Measurements from ENCODE around the gene CHDH. TPM values are rescaled to one million over a fixed set of nuclear protein-coding genes. Genes with fewer than 3 reads are reported as not detected.

The CHDH gene
- total and polyA plus RNA-seq, 2 donors (not counting 3 experiments of a cell fraction or from before 2014, with no cell fraction given) = 0.04 to 0.06 TPM

DNA sequence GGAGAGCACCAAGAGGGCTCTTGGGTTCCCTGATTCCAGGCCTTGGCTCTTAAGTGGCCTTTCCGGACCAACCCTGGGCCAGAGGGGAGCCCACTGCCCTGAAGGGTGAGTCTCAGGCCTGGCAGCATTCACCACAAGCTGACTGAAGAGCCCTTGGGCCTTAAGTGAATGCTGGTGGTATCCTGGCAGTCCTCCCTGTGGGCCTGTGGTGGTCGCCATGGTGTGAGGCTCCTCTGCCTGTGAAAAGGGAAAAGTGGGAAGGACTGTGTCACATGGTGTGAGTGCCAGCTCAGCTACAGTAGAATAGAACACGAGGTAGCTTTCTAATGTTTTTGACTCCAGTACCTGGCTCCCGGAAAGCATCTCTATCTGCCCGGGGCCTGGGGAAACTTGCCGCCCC, 15.3 kb downstream of the CHDH start:
- no peak for FAIRE-seq
- H3K9me3 ChIP-seq (replicated peaks; ENCODE audit: control insufficient read depth, insufficient read depth, low read length) = no peaks in the 10 kb centered on the region
- no peaks in the 10 kb centered on the region for H3K4me1 ChIP-seq (ENCODE audit: control insufficient read depth, extremely low read depth, insufficient read depth, low read length)
- no TSS peak for BruUV-seq (replicated peaks)
- H3K79me2 ChIP-seq (ENCODE audit: control insufficient read depth, insufficient read depth, low read length) = no peaks in the 10 kb centered on the region
- TF ChIP-seq GATA2 (IDR thresholded peaks at IDR 0.05; ENCODE audit: insufficient read depth, insufficient read length, low read depth, low read length) (no peak), POLR2A (IDR thresholded peaks at IDR 0.05; ENCODE audit: low read depth, low read length) (no peak)
- TF ChIP-seq, protein P1, sequence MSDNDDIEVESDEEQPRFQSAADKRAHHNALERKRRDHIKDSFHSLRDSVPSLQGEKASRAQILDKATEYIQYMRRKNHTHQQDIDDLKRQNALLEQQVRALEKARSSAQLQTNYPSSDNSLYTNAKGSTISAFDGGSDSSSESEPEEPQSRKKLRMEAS (IDR thresholded peaks at IDR 0.05; ENCODE audit: insufficient read depth, insufficient read length) = no peak
- TF ChIP-seq, protein P2, sequence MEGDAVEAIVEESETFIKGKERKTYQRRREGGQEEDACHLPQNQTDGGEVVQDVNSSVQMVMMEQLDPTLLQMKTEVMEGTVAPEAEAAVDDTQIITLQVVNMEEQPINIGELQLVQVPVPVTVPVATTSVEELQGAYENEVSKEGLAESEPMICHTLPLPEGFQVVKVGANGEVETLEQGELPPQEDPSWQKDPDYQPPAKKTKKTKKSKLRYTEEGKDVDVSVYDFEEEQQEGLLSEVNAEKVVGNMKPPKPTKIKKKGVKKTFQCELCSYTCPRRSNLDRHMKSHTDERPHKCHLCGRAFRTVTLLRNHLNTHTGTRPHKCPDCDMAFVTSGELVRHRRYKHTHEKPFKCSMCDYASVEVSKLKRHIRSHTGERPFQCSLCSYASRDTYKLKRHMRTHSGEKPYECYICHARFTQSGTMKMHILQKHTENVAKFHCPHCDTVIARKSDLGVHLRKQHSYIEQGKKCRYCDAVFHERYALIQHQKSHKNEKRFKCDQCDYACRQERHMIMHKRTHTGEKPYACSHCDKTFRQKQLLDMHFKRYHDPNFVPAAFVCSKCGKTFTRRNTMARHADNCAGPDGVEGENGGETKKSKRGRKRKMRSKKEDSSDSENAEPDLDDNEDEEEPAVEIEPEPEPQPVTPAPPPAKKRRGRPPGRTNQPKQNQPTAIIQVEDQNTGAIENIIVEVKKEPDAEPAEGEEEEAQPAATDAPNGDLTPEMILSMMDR (IDR thresholded peaks at IDR 0.05; ENCODE audit: extremely low read depth in 1 of 2, insufficient read depth in 1 of 2, low read depth in 1 of 2, low read length in 2 of 2) = no peak
- H4K20me1 ChIP-seq (replicated peaks; ENCODE audit: control insufficient read depth, extremely low read depth, insufficient read depth, low read length) = no peaks in the 10 kb centered on the region
- ChIA-PET POLR2A (no interaction called here), CTCF (no interaction called here)
- no peak overlapping the region for H3K4me3 ChIP-seq (replicated peaks in 1 of 3; ENCODE audit: insufficient read depth in 1 of 3, low read depth in 1 of 3, low read length in 3 of 3)
- DNase-seq (ENCODE audit: low read depth, low spot score) = no peak
- no peak overlapping the region for H3K9ac ChIP-seq (replicated peaks; ENCODE audit: extremely low read depth, insufficient read depth, low read length)
- dilution Hi-C loops (cut with MboI; ENCODE audit: extremely low pct_ligation_motif_present, low sequenced_read_pairs) = no loop called here
- H3K36me3 ChIP-seq (ENCODE audit: control insufficient read depth in 2 of 2, extremely low read depth in 1 of 2, insufficient read depth in 2 of 2, low read length in 2 of 2) = no peaks in the 10 kb centered on the region
- intact Hi-C loops (cut with micrococcal nuclease) = no loop called here
- no peak overlapping the region for H3K27ac ChIP-seq (ENCODE audit: insufficient read depth, low read depth, low read length)
- H3K9me1 ChIP-seq (replicated peaks; ENCODE audit: control insufficient read depth, extremely low read depth, insufficient read depth, low read length) = no peaks in the 10 kb centered on the region
- no peak overlapping the region for H3K4me2 ChIP-seq (ENCODE audit: insufficient read depth, low read length)
- H2AFZ ChIP-seq (ENCODE audit: low read depth, low read length) = no peak overlapping the region
- no peaks in the 10 kb centered on the region for H3K27me3 ChIP-seq (ENCODE audit: control insufficient read depth in 2 of 2, insufficient read depth in 2 of 2, low read length in 2 of 2)

DNA sequence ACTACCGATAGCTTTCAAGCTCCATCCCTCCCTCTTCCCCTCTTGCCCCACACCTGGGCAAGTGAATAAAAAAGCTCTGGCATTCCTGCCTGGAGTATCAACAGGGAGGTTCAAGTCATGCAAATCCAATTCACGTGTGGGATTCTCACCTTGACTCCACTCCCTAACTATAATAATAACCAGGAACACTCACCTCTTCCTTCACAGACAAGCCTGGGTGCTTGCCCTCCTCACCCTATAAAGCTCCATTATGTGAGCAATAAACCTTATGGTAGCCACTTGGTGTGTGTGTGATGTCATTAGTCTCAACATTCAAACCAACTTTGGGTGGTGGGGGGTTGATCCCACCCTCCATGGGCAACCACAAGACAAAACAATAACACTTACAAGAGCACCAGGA, 16.6 kb downstream of the CHDH start:
- H3K9me1 ChIP-seq (replicated peaks; ENCODE audit: control insufficient read depth, extremely low read depth, insufficient read depth, low read length) = no peaks in the 10 kb centered on the region
- no peak overlapping the region for H3K27ac ChIP-seq (ENCODE audit: insufficient read depth, low read depth, low read length)
- no peak overlapping the region for H2AFZ ChIP-seq (ENCODE audit: low read depth, low read length)
- no peak overlapping the region for H3K4me2 ChIP-seq (ENCODE audit: insufficient read depth, low read length)
- no peak overlapping the region for H3K4me3 ChIP-seq (replicated peaks in 1 of 3; ENCODE audit: insufficient read depth in 1 of 3, low read depth in 1 of 3, low read length in 3 of 3)
- POLR2A ChIA-PET = no interaction called here
- no peak for FAIRE-seq
- CTCF ChIA-PET = interaction anchor here (1.0 kb wide), 1 partner anchor 22 kb away, joined by 3 read pairs; no protein-coding TSS in a partner anchor
- no peak for DNase-seq (ENCODE audit: low read depth, low spot score)
- H3K27me3 ChIP-seq (ENCODE audit: control insufficient read depth in 2 of 2, insufficient read depth in 2 of 2, low read length in 2 of 2) = no peaks in the 10 kb centered on the region
- no peaks in the 10 kb centered on the region for H4K20me1 ChIP-seq (replicated peaks; ENCODE audit: control insufficient read depth, extremely low read depth, insufficient read depth, low read length)
- dilution Hi-C loops (cut with MboI; ENCODE audit: extremely low pct_ligation_motif_present, low sequenced_read_pairs) (no loop called here), intact Hi-C loops (cut with micrococcal nuclease) (no loop called here)
- BruUV-seq (replicated peaks) = no TSS peak
- no peaks in the 10 kb centered on the region for H3K79me2 ChIP-seq (ENCODE audit: control insufficient read depth, insufficient read depth, low read length)
- H3K36me3 ChIP-seq (ENCODE audit: control insufficient read depth in 2 of 2, extremely low read depth in 1 of 2, insufficient read depth in 2 of 2, low read length in 2 of 2) = no peaks in the 10 kb centered on the region
- no peaks in the 10 kb centered on the region for H3K4me1 ChIP-seq (ENCODE audit: control insufficient read depth, extremely low read depth, insufficient read depth, low read length)
- H3K9ac ChIP-seq (replicated peaks; ENCODE audit: extremely low read depth, insufficient read depth, low read length) = no peak overlapping the region
- TF ChIP-seq, protein P2 (IDR thresholded peaks at IDR 0.05; ENCODE audit: extremely low read depth in 1 of 2, insufficient read depth in 1 of 2, low read depth in 1 of 2, low read length in 2 of 2) = no peak
- TF ChIP-seq FOS (IDR thresholded peaks at IDR 0.05; ENCODE audit: borderline replicate concordance, insufficient read depth, low read length) (no peak), JUN (IDR thresholded peaks at IDR 0.05; ENCODE audit: borderline replicate concordance, insufficient read depth, insufficient read length, low read depth) (no peak), POLR2AphosphoS5 (IDR thresholded peaks at IDR 0.05; ENCODE audit: insufficient read depth, low read depth, low read length) (no peak), EZH2 (IDR thresholded peaks at IDR 0.05; ENCODE audit: borderline replicate concordance, low read depth, low read length, severe bottlenecking) (no peak), POLR2A (IDR thresholded peaks at IDR 0.05; ENCODE audit: low read depth, low read length) (no peak), MYC (IDR thresholded peaks at IDR 0.05; ENCODE audit: low read depth, low read length) (no peak), GATA2 (IDR thresholded peaks at IDR 0.05; ENCODE audit: insufficient read depth, insufficient read length, low read depth, low read length) (no peak)
- TF ChIP-seq, protein P1 (IDR thresholded peaks at IDR 0.05; ENCODE audit: insufficient read depth, insufficient read length) = no peak
- H3K9me3 ChIP-seq (replicated peaks; ENCODE audit: control insufficient read depth, insufficient read depth, low read length) = no peaks in the 10 kb centered on the region
